Tongue (tissue), 2 donors: ENCODE measurements around the gene DNMT3B. TPM values are rescaled to one million over a fixed set of nuclear protein-coding genes. Genes with fewer than 3 reads are reported as not detected.
"Not testable (repeated sequence)": the region's sequence is repeated elsewhere in the genome, so short reads cannot be mapped to it uniquely, and the experiment has no call there.

ENCODE experiments used
- DNase-seq: peaks from one replicate; pipeline ENCODE4 v3.0.0-alpha.2; 2015
- total RNA-seq: library from RNA; depleted of rRNA; stranded (reverse); fragments of >200 nt; gene quantifications from one replicate; pipeline ENCODE4 v1.2.3, GENCODE V29; 2014

Gene DNMT3B
- total RNA-seq = 2.9 TPM

DNA sequence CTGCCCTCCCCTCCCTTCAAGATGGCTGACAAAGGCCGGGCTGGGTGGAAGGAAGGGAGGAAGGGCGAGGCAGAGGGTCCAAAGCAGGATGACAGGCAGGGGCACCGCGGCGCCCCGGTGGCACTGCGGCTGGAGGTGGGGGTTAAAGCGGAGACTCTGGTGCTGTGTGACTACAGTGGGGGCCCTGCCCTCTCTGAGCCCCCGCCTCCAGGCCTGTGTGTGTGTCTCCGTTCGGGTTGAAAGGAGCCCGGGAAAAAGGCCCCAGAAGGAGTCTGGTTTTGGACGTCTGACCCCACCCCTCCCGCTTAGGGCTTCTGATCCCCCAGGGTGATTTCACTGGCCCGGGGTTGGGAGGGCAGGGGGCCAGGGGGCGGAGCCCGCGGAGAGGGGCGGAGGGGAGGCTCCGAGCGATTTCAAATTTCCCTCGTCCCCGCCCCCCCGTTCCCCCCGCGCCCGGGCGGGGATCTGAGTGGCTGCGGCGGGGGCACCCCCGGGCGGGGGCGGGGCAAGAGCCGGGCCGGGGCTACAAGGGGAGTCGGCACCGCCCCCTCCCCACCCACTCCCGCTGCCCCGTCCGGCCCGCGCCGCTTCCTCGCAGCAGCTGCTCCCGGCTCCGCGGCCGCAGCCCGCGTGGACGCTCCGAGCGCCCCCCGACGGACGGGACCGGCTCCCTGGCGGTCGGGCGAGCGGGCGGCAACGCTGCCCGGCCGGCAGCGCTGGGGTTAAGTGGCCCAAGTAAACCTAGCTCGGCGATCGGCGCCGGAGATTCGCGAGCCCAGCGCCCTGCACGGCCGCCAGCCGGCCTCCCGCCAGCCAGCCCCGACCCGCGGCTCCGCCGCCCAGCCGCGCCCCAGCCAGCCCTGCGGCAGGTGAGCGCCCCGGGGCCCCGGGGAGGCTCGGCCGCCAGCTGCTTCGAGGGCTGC lies at the start of gene DNMT3B:
TSS of gene DNMT3B (plus strand) at position 555 of the 923 bp plus-strand sequence. CDS start 17,939 bp downstream, outside the sequence.
- peak; percentile 92 for DNase-seq

DNA sequence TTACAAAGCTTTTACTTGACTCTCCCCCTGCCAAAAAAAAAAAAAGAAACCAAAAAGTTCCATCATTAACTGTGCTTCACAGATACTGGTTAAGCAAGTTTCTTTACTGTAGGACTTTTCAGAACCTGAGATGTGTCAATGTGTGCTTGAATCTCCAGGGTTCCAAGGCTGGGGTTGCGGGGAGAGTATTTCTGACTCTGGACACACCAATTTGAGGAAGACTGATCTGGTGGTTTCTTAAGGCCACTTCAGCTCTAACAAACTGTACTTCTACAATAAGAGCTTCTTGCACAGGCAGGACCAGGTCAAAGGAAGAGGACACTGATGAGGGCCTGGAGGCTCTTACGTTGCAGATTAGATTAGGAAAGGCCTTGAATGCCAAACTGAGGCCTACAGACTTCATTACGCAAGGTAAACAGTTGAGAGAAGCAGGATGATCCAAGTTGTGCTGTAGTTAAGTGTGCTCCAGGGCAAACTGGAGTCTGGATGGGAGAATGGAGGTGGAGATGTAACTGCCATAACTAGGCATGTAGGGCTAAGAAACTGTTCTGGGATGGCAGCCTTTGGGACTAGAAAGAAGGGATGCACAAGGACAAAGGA lies 43.3 kb upstream of the DNMT3B start:
- DNase-seq = no peak

DNA sequence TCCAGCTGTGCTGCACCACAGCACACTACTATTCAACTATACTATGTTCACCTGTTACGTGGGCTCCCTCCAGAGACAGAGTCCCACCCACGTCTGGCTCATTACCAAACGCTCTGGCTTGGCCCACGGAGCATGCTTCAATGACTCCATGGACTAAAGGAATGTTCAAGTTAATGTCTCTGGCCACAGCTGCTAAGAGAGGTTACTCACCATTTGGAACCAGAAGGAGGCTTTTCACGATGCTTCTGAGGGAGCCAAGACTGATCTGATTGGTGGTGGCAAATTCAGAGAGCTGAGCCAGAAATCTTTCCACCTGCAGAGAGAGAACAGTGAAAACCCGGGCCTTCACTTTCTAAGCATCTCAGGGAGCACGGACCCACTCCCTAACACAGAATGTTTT lies 34.5 kb upstream of the DNMT3B start:
- DNase-seq = peak; percentile 33

DNA sequence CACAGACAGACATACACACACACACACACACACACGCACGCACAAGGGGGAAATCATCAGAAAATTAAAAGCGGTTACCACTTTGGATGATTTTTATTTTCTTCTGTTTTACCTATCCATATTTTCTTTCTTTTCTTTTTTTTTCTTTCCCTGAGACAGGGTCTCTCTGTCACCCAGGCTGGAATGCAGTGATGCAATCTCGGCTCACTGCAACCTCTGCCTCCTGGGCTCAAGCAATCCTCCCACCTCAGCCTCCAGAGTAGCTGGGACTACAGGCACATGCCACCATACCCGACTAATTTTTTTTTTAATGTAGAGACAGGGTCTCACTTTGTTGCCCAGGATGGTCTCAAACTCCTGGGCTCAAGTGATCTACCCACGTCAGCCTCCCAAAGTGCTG lies 33.8 kb upstream of the DNMT3B start:
- not testable (repeated sequence) for DNase-seq

DNA sequence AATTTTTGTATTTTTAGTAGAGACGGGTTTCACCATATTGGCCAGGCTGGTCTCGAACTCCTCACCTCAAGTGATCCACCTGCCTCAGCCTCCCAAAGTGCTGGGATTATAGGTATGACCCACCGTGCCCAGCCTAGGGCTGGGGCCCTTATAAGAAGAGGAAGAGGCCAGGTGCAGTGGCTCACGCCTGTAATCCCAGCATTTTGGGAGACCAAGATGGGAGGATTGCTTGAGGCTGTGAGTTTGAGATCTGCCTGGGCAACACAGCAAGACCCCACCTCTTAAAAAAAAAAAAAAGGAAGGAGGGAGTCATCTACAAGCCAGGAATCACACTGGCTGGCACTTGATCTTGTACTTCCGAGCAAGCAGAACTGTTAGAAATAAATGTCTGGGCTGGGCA lies 32.9 kb upstream of the DNMT3B start:
- DNase-seq = not testable (repeated sequence)

DNA sequence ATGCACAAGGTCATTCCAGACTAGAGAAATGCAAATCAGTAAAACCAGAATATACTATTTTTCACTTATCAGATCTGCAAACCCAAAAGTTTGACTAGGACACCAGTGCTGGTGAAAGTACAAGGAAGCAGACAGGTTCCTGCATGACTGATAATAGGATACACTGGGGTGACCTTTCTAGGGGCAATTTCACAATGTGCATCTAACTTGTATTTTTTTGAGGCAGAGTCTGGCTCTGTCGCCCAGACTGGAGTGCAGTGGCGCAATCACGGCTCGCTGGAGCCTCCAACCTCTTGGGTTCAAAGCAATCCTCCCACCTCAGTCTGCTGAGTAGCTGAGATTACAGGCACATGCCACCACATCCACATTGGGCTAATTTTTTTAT lies 30.3 kb upstream of the DNMT3B start:
- DNase-seq = no peak

DNA sequence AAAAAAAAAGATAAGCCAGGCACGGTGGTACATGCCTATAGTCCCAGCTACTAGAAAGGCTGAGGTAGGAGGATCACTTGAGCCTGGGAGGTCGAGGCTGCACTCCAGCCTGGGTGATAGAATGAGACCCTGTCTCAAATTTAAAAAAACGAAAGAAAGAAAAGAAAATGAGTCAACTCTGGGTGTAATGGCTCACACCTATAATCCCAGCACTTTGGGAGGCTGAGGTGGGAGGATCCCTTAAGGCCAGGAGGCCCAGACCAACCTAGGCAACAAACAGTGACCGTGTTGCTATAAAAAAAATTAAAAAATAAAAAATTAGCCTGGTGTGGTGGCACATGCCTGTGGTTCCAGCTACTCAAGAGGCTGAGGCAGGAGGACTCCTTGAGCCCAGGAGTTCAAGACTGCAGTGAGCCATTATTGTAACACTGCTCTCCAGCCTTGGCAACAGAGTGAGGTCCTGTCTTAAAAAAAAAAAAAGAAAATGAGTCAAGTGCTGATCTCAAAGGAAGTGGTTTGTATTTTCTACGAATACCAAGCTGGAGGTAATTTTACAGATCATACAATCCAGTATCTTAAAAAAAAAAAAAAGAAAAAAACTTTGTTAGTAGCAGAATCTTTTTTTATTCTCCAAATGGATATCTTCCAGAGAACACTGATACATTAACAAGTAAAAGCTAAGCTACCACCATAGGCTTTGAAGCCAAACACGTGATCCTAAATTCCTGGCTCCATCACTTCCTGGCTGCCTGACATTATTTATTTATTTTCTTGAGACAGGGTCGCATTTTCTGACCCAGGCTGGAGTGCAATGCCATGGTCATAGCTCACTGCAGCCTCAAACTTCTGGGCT lies 24.6 kb upstream of the DNMT3B start:
- no peak for DNase-seq

DNA sequence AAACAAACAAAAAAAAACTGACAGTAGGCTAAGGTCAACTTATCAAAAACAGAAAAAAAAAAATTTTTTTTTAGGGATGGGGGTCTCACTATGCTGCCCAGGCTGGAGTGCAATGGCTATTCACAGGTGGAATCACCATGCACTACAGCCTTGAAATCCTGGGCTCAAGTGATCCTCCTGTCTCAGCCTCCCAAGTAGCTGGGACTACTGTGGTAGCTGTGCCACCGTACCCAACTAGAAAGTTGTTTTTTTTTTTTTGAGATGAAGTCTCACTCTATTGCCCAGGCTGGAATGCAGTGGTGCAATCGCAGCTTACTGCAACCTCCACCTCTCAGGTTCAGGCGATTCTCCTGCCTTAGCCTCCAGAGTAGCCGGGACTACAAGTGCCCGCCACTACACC lies 21.0 kb upstream of the DNMT3B start:
- no peak for DNase-seq

DNA sequence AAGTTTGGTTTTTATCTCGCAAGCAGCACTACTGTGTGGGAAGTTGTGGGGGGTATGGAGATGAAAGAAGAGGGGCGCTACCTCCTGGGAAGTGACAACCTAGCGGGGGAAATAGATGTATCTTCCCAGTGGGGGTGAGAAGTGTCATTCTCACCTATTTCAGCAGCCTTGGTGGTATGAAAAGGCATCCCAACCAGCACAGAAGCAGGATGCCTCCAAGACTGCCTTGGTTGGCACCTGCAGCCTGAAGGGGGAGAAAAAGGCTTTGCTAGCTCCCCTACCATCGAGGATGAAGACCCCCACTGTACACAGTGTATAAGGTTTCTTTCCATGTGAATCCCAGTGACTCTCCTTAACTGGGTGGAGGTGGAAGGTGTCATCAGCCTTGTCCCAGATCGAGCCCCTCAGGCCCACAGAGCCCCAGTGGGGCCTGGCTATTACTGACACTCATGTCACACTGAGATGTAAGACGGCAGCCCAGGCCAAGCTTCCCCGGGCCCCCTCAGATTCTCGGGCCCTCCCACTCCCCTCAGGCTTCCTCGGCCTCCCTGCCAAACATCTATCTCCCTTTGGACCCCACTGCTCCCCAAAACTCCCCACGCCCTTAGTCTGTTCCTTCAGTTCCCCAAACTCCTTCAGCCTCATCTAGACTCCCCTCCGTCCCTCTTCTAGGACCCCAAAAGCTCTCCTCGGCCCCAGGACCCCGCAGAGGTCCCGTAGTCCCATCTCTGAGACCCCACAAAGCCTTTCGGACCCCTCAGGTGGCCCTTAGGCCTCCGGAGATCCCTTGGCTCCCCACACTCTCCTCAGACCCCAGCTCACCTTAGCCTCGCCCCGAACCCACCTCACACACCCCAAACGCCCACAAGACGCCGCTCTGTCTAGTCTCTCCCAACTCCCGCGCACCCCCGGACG lies 19.6 kb upstream of the DNMT3B start:
- no peak for DNase-seq

DNA sequence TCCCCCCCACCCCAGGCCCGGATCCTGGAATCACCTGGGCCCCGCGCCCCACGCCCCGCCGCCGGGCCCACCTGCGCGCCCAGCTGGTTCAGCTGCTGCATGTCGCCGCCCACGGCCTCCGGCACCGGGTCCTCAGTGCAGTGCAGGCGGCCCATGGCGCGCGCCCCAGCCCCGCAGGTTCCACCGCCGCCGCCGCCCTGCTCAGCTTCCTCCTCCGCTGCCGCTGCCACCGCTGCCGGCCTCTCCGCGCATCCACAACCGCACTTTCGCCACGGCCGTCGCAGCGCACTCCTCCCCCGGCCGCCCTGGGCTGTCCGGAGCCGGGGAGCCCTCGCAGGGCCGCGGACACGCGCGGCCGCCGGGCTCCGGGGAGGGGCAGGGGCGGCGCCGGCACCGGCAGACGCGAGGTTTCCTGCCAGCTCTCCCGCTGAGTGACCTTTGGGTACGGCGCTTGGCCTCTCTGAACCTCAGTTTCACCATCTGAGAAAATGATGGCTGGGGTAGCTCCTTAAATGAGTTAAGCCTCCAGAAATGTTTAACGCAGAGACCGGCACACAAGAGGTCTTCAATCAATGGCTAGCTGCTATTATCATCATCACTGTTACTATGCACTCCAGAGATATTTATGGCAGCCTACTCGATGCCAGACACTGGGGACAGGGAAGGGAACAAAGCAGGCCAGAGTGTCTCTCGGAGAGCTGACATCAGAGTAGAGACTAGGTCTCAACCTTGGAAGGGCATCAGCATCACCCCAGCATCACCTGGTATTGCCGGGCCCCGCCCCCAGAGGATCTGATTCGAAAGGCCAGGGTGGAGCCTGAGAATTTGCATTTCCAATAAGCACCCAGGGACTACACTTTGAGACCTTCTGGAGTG lies 18.7 kb upstream of the DNMT3B start, which contains the start of gene COMMD7:
TSS of gene COMMD7 (minus strand) at position 231 of the 876 bp plus-strand sequence. CDS start at position 155, 76 bp downstream.
- peak; percentile 70 for DNase-seq

DNA sequence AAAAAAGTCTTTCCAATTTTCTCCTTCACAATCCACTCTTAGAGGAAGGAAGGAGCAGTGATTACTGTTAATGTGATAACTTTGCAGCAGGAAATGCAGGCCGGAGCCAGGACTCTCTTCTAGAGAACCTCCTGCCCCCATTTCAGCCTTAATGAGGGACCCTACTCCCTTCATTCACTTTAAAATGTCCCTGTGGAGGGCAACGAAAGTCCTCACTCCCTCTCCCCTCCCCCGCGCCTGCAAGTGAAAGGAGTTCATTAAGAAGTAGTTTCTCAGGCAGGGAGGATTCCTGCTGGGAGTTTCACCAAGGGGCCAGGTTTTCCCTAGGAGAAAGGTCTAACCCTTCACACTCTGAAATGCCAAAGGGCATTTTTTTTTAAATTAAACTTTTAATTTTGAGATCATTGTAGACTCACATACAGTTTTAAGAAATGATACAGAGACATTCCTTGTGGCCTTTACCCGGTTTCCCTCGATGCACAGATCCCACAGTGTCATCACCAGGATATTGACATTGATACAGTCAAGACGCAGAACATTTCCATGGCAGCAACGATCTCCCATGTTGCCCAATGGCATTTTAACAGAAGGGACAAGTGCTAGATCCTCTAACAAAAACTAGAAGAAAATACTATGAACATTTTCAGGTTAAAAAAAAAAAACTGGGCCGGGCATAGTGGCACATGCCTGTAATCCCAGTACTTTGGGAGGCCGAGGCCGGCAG lies 12.1 kb upstream of the DNMT3B start:
- DNase-seq = no peak

DNA sequence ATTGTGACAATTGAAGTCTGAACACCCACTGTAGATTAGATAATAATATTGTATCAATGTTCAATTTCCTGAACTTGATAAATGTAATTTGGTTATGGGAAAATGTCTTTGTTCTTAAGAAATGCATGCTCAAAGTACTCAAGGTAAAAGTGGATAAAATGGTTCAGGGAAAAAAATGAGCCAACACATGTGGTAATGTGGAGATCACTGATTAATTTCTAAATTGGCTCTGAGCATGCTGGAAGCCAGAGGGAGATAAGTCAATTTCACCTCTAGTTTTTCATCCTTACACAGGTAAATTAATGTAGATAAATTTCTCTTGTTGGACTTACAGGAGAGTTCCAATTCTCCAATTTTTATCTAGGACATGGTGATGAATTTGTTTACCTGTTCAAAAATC lies 10.9 kb upstream of the DNMT3B start:
- no peak for DNase-seq

DNA sequence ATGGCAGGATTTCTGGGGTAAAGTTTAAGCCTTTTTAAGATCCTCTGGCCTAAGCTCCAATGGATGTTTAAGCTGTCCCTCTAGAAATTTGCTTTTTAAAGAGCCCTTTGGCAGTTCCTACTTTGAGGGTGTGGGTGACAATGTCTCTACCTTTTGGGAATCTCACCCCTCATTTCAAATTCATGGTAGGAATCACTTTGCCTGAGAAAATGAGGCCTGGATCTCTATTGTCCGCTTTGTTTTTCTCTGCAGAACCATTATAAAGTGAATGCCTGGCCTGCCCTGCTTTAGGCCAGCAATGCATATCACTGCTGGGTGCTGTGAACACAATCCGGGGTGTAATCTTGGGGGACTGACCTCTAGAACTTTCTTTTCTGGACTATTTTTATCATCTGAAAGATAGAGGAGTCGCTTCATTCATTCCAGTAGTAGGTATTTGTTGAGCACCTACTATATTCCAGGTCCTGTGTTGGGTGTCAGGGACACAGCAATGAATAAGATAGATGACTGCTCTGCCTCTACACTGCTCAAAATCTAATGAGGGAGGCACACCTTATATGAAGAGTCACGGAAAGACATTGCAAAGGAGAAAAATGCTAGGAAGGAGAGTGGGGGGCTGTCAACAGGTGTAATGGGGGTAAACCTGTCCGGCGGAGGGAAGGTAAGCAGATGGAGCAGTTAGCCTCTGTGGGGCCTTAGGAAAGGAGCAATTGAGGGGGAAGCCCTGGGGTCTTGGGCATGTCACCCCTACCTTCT lies 10.3 kb upstream of the DNMT3B start:
- DNase-seq = no peak

DNA sequence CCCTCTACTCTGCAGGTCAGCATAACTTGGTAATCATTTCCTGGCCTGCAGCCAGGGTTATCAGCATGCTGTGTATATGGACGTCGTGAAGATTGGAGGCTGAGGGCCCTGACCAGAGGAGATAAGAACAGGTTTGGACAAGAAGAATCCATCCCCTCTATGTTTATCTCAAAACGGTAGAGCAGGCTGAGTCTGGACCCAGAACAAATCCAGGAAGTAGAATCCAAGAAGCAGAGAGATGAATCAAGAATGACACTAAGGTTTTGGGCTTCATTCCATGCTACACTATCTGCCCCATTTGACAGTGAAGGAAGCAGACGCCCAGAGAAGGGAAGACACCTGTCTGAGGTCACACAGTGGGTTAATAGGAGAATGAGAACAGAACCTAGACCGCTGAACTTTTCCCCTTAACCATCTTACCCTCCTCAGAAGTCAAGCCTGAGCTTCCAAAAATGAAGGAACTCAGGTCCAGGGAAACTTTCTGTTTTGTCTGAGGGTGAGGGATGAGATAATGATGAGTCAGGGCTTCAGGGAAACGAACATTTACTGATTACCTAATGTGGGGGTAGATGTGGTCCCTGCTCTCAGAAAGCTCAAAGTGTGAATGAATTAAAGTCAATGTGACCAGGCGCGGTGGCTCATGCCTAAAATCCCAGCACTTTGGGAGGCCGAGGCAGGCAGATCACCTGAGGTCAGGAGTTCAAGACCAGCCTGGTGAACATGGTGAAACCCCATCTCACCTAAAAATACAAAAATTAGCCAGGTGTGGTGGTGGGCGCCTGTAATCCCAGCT lies 9.5 kb upstream of the DNMT3B start:
- no peak for DNase-seq

DNA sequence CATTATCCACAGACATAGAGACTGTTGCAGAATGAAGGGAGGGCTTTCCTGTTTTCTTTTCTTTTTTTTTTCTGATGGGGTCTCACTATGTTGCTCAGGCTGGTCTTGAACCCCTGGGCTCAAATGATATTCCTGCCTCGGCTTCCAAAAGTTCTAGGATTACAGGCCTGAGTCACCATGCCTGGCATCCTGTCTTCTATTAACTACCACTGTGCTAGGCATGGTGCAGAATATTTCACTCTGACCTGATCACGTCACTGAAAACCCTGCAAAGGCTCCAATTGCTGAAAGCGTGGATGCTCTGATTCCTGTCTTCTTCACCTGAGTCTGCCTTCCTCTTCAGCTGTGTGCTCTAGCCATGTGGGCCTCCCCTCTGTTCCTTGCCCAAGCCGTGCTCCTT lies 8.5 kb upstream of the DNMT3B start:
- no peak for DNase-seq

DNA sequence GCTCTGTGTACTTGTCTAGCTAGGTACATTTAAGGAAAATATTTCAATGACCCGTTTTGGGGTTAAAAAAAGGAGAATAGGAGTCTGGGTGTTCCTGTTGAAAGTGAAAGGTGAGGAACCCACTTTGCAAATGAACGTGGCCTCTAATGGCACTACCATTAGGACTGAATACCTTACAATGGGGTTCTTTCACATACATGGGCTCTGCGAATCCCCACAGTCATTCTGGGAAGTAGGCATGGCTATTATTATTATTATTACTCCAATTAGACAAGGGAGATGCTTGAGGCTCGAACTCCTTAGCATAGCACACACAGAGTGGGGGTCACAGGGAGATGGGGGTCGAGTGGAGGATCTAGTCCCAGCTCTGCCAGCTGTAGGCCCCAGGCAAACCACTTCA lies 6.0 kb upstream of the DNMT3B start:
- no peak for DNase-seq

DNA sequence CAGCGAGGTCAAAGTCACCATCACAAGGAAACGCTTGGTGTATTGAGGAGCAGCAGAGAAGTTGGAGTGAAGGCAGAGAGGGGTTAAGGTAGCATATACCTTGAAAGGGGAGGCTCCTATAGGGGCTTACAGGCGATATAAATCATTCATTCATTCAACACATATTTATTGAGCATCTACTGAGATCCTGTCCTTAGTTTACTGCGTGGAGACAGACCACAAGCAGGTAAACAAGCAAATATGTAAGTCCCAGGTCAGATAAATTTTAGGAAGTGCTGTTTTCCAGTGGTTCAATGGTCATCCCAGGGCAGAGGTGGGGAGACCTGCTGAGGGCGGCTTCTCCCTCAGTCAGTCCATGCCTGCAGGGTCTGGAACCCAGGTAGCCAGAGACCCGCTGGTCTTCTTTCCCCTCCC lies 761 bp upstream of the DNMT3B start:
- DNase-seq = no peak

DNA sequence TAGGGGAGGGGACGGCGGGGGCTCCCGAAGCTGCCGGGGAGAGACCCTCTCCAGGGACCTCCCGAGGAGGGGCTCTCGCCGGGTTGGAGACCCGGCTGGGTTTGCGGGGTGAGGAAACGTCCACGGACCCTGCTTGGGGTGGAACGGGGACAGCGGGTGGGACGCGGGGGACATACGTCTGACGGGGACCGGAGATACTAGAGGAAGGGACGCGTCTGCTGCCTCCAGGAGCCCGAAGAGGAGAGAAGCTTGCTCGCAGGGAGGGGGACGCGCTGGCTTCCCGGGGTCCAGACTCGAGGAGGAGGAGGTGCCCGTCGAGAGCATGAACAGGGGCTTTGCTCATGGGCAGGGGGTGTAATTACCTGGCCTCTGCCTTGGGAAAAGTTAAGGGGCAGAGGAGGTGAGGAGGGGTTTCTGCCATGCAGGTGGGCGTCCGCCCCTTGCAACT lies 593 bp downstream of the DNMT3B start:
- no peak for DNase-seq
